CD8-positive, alpha-beta memory T cell (primary cell): ENCODE results near the gene STPG3. TPM values are rescaled to one million over a fixed set of nuclear protein-coding genes. Genes with fewer than 3 reads are reported as not detected.

Source experiments
- CTCF ChIA-PET: fragments of 350-600 bp; sonication (Branson Sonifier 250); formaldehyde crosslinking; loops from one replicate; lab custom pipeline; 2021; ENCODE audit warnings: antibody characterized with exemption; lab: Charles Lee
- POLR2A ChIA-PET: fragments of 350-600 bp; sonication (Branson Sonifier 250); formaldehyde crosslinking; loops from one replicate; lab custom pipeline; 2021; ENCODE audit warnings: antibody characterized with exemption; lab: Charles Lee
- DNase-seq, 5 donors: peaks; one replicate each; pipeline versions ENCODE4 v3.0.0 to v3.0.0-alpha.2; 2020 to 2022; ENCODE audit warnings: mixed read lengths in 1 of 5
- H3K27ac ChIP-seq: one replicate; pipeline ENCODE4 v1.7.0; 2013; ENCODE audit warnings: low read depth, mild to moderate bottlenecking, low read length, moderate library complexity
- H3K27me3 ChIP-seq: 2 replicates; pipeline ENCODE4 v1.7.0; 2013; ENCODE audit warnings: low read length, mild to moderate bottlenecking; ENCODE audit not compliant: insufficient read depth, poor library complexity, severe bottlenecking
- H3K36me3 ChIP-seq: 2 replicates; pipeline ENCODE4 v1.7.0; 2013; ENCODE audit warnings: mild to moderate bottlenecking, low read length, moderate library complexity; ENCODE audit not compliant: insufficient read depth
- H3K4me1 ChIP-seq: 2 replicates; pipeline ENCODE4 v1.7.0; 2013; ENCODE audit warnings: mild to moderate bottlenecking, low read length, moderate library complexity; ENCODE audit not compliant: insufficient read depth
- H3K4me3 ChIP-seq: 2 replicates; pipeline ENCODE4 v1.7.0; 2013; ENCODE audit warnings: mild to moderate bottlenecking, low read length
- H3K9me3 ChIP-seq: 2 replicates; pipeline ENCODE4 v1.7.0; 2013; ENCODE audit warnings: mild to moderate bottlenecking, low read length
- H3K27ac Mint-ChIP-seq, 8 donors: one replicate each; pipeline ENCODE4 v1.8.0; 2020 to 2021; ENCODE audit warnings: mixed read lengths in 8 of 8, mild to moderate bottlenecking in 6 of 8, inconsistent platforms in 3 of 8, moderate library complexity in 3 of 8
- H3K27me3 Mint-ChIP-seq, 2 donors: one replicate each; pipeline ENCODE4 v1.8.0; 2020 to 2021; ENCODE audit warnings: mixed read lengths in 2 of 2, mild to moderate bottlenecking in 1 of 2, moderate library complexity in 1 of 2
- H3K36me3 Mint-ChIP-seq, 3 donors: one replicate each; pipeline ENCODE4 v1.8.0; 2020 to 2021; ENCODE audit warnings: mixed read lengths in 3 of 3, inconsistent platforms in 1 of 3, mild to moderate bottlenecking in 1 of 3
- H3K4me1 Mint-ChIP-seq, 3 donors: one replicate each; pipeline ENCODE4 v1.8.0; 2020 to 2021; ENCODE audit warnings: mixed read lengths in 3 of 3, inconsistent platforms in 1 of 3, mild to moderate bottlenecking in 1 of 3
- H3K4me3 Mint-ChIP-seq, 7 donors: one replicate each; pipeline ENCODE4 v1.8.0; 2020 to 2021; ENCODE audit warnings: mixed read lengths in 7 of 7, mild to moderate bottlenecking in 6 of 7, moderate library complexity in 4 of 7, inconsistent platforms in 2 of 7
- H3K9me3 Mint-ChIP-seq, 5 donors: one replicate each; pipeline ENCODE4 v1.8.0; 2020 to 2022; ENCODE audit warnings: mixed read lengths in 5 of 5, mild to moderate bottlenecking in 3 of 5, moderate library complexity in 2 of 5, inconsistent platforms in 1 of 5
- polyA plus RNA-seq: library from polyadenylated mRNA; unstranded; fragments of 300-500 nt; fragmentation: Illumina TruSeq; gene quantifications from one replicate; pipeline ENCODE4 v1.2.3, GENCODE V29; 2021
- total RNA-seq, 2 experiments: library from RNA; stranded (reverse); gene quantifications; one replicate each; pipeline ENCODE4 v1.2.3, GENCODE V29; 2021

The STPG3 gene
- total and polyA plus RNA-seq, 3 experiments from 2014 or later, result 0.27 to 0.28 TPM; not detected in 1

DNA sequence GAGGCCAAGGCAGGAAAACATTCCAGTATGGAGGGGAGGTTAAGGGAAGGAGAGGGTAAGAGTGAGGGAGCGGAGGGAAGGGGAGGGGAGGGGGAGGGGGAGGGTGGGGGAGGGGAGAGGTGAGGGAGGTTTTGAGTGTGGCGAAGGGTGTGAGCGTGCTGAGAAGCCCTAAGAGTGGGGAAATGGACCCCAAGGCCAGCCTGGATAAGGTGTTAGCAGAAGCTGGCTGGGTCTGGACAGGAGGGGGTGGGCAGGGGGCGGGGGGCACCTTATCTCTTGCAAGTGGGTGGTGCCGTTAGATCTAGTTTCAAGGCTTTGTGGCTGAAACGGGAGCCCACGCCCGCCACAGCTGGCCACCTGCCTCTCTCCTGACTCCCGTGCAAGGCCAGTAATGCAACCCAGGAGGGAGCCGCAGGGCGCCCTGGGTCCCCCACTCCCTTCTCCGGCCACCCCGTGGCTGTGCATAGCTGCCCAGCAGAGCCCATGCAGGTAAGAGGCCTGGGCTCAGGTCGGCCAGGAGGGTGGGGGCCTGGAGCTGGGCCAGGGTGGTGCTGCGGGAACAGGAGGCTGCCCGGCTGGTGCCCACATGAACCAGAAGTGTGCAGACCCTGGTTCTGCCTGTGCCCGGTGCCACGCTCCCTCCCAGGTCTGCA, 23.1 kb upstream of the STPG3 start:
- no peak overlapping the region for H3K4me3 ChIP-seq
- H3K27ac ChIP-seq, result no peak overlapping the region
- Mint-ChIP-seq H3K36me3 (no peaks in the 10 kb centered on the region), H3K4me3 (peak overlapping the region in 1 of 7 donors; percentile 17), H3K4me1 (peaks cover 4 to 12% (median 4%) of the 10 kb centered on the region in 3 donors), H3K9me3 (no peaks in the 10 kb centered on the region), H3K27ac (peak overlapping the region in 2 of 8 donors; percentile 60), H3K27me3 (peaks cover 2 to 7% of the 10 kb centered on the region in 2 donors)
- no peak for DNase-seq
- H3K36me3 ChIP-seq, result no peaks in the 10 kb centered on the region
- H3K9me3 ChIP-seq, result no peaks in the 10 kb centered on the region
- ChIA-PET POLR2A (no interaction called here), CTCF (interaction anchor here (0.6 to 4.6 kb wide), 15 partner anchors 9 to 441 kb away, joined by 3 to 30 read pairs (median 6); partner anchors contain the start of genes ABCA2, ANAPC2, DPP7 and MAN1B1)
- no peaks in the 10 kb centered on the region for H3K27me3 ChIP-seq
- H3K4me1 ChIP-seq, result peaks cover 8% of the 10 kb centered on the region

DNA sequence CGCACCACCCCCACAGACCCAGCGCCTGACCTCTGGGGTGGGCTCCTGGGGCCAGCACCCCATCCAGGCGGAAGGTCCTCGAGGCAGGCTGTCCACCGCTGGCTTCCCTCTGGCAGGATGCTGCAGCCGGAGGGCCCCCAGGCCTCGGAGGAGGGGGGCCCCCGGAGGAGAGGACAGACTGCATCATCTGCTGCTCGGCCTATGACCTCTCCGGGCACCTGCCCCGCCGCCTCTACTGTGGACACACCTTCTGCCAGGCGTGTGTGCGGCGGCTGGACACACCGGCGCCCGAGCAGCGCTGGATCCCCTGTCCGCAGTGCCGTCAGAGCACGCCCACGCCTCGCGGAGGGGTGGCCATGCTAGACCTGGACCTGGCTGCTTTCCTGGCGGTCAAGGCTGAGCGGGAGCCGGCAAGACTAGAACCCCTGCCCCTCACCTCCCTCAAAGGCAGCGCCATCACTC, 22.5 kb upstream of the STPG3 start:
- H3K36me3 Mint-ChIP-seq, result no peaks in the 10 kb centered on the region
- CTCF ChIA-PET, result interaction anchor here (0.6 to 4.6 kb wide), 4 partner anchors 39 to 142 kb away, joined by 3 to 30 read pairs (median 14); partner anchors contain the start of genes ANAPC2, MAN1B1 and SSNA1
- Histone ChIP-seq H3K4me1 (peaks cover 6% of the 10 kb centered on the region), H3K4me3 (no peak overlapping the region), H3K27me3 (no peaks in the 10 kb centered on the region), H3K27ac (no peak overlapping the region), H3K9me3 (no peaks in the 10 kb centered on the region), H3K36me3 (no peaks in the 10 kb centered on the region)
- no peaks in the 10 kb centered on the region for H3K9me3 Mint-ChIP-seq
- H3K4me1 Mint-ChIP-seq, result peaks cover 3 to 8% (median 4%) of the 10 kb centered on the region in 3 donors
- POLR2A ChIA-PET, result no interaction called here
- no peak overlapping the region for H3K27ac Mint-ChIP-seq
- no peak for DNase-seq
- peaks cover 2 to 7% of the 10 kb centered on the region in 2 donors for H3K27me3 Mint-ChIP-seq
- H3K4me3 Mint-ChIP-seq, result no peak overlapping the region

DNA sequence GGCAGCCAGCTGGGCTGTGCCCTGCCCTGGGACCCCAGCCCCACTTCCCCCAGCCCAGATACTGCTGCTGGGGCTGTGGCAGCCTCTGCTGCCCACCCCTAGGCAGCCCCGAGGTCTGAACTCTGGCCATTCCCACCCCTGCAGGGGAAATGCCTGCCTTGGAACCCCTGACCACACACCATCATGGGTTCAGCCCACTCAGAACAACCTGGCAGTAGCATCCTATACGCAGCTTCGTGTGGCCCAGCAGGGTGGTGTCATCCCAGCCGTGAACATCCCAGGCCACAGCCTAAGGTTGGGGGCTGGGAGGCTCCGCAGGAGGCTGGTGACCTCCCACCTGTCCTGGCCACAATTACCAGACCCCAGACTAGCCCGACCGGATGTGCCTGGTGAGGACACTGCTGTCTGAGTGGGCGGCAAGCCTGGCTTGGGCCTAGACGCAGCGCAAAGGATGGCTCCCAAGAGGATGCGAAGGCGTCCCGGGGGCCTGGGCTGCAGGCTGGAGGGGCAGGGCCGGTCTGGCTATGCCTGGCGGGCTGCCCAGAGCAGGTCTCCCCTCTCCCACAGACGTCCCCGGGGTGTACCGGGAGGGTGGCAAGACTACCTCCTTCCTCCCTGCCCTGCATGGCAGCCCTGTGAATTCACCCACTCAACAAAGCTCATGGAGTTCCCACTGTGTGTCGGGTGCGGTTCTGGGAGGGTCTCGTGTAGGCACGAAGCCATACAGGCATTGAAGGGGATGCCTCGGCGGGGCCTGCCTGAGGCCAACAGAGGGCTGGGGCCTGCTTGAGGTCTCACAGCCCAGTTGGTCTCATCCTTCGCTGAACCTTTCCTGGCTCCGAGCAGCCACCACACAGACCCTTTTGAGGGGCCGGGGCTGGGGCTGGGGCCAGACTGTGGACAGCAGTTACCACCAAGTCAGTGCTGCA, 21.9 kb upstream of the STPG3 start:
- Mint-ChIP-seq H3K4me3 (no peak overlapping the region), H3K27me3 (peaks cover 2 to 7% of the 10 kb centered on the region in 2 donors), H3K4me1 (peaks cover 3 to 5% (median 4%) of the 10 kb centered on the region in 3 donors), H3K36me3 (no peaks in the 10 kb centered on the region), H3K27ac (no peak overlapping the region), H3K9me3 (no peaks in the 10 kb centered on the region)
- no peaks in the 10 kb centered on the region for H3K27me3 ChIP-seq
- H3K4me1 ChIP-seq, result no peaks in the 10 kb centered on the region
- no peaks in the 10 kb centered on the region for H3K36me3 ChIP-seq
- no peaks in the 10 kb centered on the region for H3K9me3 ChIP-seq
- H3K27ac ChIP-seq, result no peak overlapping the region
- POLR2A ChIA-PET, result no interaction called here
- CTCF ChIA-PET, result interaction anchor here (1.7 kb wide), 1 partner anchor 10 kb away, joined by 4 read pairs; no protein-coding TSS in a partner anchor
- no peak overlapping the region for H3K4me3 ChIP-seq
- DNase-seq, result no peak

DNA sequence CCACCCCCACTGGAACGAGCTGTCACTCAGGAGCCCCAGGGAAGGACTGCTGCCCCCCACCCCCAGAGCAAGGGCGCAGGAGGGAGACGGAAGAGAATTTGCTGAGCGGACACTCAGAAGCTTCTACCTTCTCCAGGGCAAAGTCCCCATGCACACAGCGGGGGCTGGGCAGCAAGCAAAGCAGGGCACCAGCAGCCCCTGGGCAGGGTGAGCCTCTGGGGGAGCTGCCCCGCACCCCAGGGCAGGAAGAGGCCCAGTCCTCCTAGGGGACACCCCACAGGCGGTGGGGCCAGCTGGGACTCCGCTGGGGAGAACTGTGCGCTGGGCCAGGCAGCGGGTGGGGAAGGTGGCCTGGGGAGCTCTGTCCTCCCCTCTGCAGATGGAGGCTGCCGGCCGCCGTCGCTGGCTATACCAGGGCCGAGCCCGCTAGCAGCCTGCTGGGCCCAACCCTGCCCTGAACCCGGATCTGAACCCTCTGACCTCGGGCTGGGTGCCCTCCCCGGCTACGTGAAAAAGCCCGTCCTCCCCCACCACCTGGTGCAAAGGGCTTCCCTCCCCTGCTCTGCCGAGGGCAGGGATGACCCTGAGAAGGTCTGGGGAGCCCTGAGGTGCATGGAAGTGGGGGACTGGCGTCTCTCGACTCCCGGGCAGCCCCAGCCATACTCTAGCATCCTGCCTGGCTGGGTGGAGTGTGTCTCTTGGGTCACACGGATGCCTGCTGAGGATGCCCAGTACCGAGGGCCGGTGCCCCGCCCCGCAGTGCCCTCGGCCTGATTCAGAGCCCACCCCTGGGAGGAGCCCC, 21.0 kb upstream of the STPG3 start:
- ChIA-PET CTCF (interaction anchor here (1.7 kb wide), 1 partner anchor 9 kb away, joined by 4 read pairs; no protein-coding TSS in a partner anchor), POLR2A (no interaction called here)
- Mint-ChIP-seq H3K4me1 (peaks cover 3 to 5% (median 4%) of the 10 kb centered on the region in 3 donors), H3K27me3 (peaks cover 2 to 13% of the 10 kb centered on the region in 2 donors), H3K4me3 (no peak overlapping the region), H3K9me3 (no peaks in the 10 kb centered on the region), H3K36me3 (no peaks in the 10 kb centered on the region), H3K27ac (peak overlapping the region in 1 of 8 donors; percentile 65)
- Histone ChIP-seq H3K27me3 (no peaks in the 10 kb centered on the region), H3K27ac (no peak overlapping the region), H3K36me3 (no peaks in the 10 kb centered on the region), H3K4me3 (no peak overlapping the region), H3K9me3 (no peaks in the 10 kb centered on the region), H3K4me1 (no peaks in the 10 kb centered on the region)
- no peak for DNase-seq

- Histone ChIP-seq H3K9me3 (no peaks in the 10 kb centered on the region), H3K27ac (no peak within 1 kb of the TSS), H3K4me1 (peaks cover under 1% of the 10 kb centered on the region), H3K27me3 (no peaks in the 10 kb centered on the region), H3K36me3 (no peaks in the 10 kb centered on the region), H3K4me3 (no peak within 1 kb of the TSS)
- Mint-ChIP-seq H3K27me3 (peaks cover 2 to 15% of the 10 kb centered on the region in 2 donors), H3K4me1 (peaks cover 2 to 5% (median 4%) of the 10 kb centered on the region in 3 donors), H3K36me3 (no peaks in the 10 kb centered on the region), H3K9me3 (no peaks in the 10 kb centered on the region), H3K27ac (peak within 1 kb of the TSS in 2 of 8 donors; percentile 65 to 74), H3K4me3 (no peak within 1 kb of the TSS)
- CTCF ChIA-PET, result interaction anchor here (0.6 to 1.7 kb wide), 2 partner anchors 9 to 184 kb away, joined by 4 read pairs; no protein-coding TSS in a partner anchor
- no peak for DNase-seq
- POLR2A ChIA-PET, result no interaction called here
These were observed 20.2 kb upstream of the STPG3 start, which contains the start of gene SLC34A3 for GRCh38 chr9:137230705-137231371. Gene SLC34A3, plus strand, starts transcription at chr9:137230901. Its CDS starts 802 bp downstream, at chr9:137231703.

DNA sequence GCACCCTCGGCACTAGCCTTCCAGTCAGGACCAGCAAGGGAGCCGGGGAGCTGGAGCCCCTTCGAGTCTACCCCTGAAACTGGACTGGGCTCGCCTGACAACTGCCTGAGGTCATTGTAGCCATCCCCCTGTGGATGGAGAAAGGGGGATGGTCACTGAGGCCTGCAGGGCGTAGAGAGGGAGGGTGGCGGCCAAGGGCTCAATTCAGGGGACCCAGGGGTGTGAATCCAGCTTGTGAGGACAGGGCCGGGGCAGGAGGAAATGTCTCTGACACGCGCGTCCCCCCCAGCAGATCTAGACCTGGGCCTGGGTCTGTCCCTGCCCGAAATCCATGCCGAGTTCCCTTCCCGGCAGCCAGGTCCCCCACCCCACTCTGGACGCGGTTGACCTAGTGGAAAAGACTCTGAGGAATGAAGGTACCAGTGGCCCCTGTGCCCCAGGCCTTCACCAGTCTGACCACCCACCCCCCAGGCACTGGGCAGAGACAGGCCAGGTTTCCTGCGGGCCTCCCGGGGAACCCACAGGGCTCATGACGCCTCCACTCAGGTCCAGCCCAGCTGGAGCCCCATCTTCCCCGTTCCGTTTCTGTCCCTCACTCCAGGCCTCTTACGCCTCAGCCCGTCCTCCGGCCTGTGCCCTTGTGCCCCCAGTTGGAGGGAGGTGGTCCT, 19.6 kb upstream of the STPG3 start:
- Mint-ChIP-seq H3K27me3 (peaks cover 2 to 15% of the 10 kb centered on the region in 2 donors), H3K27ac (no peak overlapping the region), H3K4me3 (no peak overlapping the region), H3K36me3 (no peaks in the 10 kb centered on the region), H3K9me3 (no peaks in the 10 kb centered on the region), H3K4me1 (peaks cover 2 to 10% (median 4%) of the 10 kb centered on the region in 3 donors)
- Histone ChIP-seq H3K4me3 (no peak overlapping the region), H3K27ac (no peak overlapping the region), H3K27me3 (no peaks in the 10 kb centered on the region), H3K9me3 (no peaks in the 10 kb centered on the region), H3K36me3 (no peaks in the 10 kb centered on the region), H3K4me1 (peaks cover 6% of the 10 kb centered on the region)
- CTCF ChIA-PET, result interaction anchor here (0.6 kb wide), 1 partner anchor 185 kb away, joined by 4 read pairs; no protein-coding TSS in a partner anchor
- POLR2A ChIA-PET, result no interaction called here
- no peak for DNase-seq
